Cardiac fibroblast (primary cell): Measurements from ENCODE around the gene STRN4.
"Not testable (repeated sequence)": the region's sequence is repeated elsewhere in the genome, so short reads cannot be mapped to it uniquely, and the experiment has no call there.

Experiments
- DNase-seq, 2 donors: peaks; one replicate each; pipeline versions ENCODE4 v3.0.0 to v3.0.0-alpha.2; 2010; ENCODE audit warnings: low read depth in 2 of 2
- H3K4me3 ChIP-seq, 2 donors: replicated peaks in 1 of 2; 1 replicate in 1 of 2; 2 replicates in 1 of 2; pipeline ENCODE4 v1.5.1; 2011; ENCODE audit warnings: low read depth in 2 of 2, low read length in 2 of 2, mild to moderate bottlenecking in 2 of 2, moderate library complexity in 1 of 2
- CTCF ChIP-seq: IDR thresholded peaks from one replicate; pipeline ENCODE4 v1.5.1; 2011; ENCODE audit warnings: low read depth, mild to moderate bottlenecking, low read length, inconsistent platforms

The STRN4 gene

GRCh38 chr19:46715620-46715974 lies 30.7 kb downstream of the STRN4 start:
- peak overlapping the region; percentile 73 to 81 for H3K4me3 ChIP-seq
- no peak for DNase-seq
- no peak for TF ChIP-seq CTCF

GRCh38 chr19:46714444-46715106 lies 31.7 kb downstream of the STRN4 start:
- no peak for DNase-seq
- H3K4me3 ChIP-seq = peak overlapping the region; percentile 69 to 75
- TF ChIP-seq CTCF = no peak

GRCh38 chr19:46713781-46714443 lies 32.3 kb downstream of the STRN4 start:
- peak; percentile 82 to 91 for DNase-seq
- H3K4me3 ChIP-seq = peak overlapping the region; percentile 69 to 75
- no peak for TF ChIP-seq CTCF

GRCh38 chr19:46712768-46713338 lies 33.4 kb downstream of the STRN4 start:
- H3K4me3 ChIP-seq, DNase-seq: not testable (repeated sequence)

- no peak for TF ChIP-seq CTCF
- DNase-seq = no peak
- H3K4me3 ChIP-seq = no peak overlapping the region
Observed at GRCh38 chr19:46710687-46711086, 35.6 kb downstream of the STRN4 start.

GRCh38 chr19:46704379-46705076 lies 41.7 kb downstream of the STRN4 start:
- H3K4me3 ChIP-seq = no peak overlapping the region
- DNase-seq = peak; percentile 55 to 59
- TF ChIP-seq CTCF = peak; percentile 94

GRCh38 chr19:46700704-46701103 lies 45.5 kb downstream of the STRN4 start:
- no peak for DNase-seq
- no peak for TF ChIP-seq CTCF
- H3K4me3 ChIP-seq = no peak overlapping the region
